22Rv1 (cell line): ENCODE data around the gene RAB30.

Source experiments
- CTCF ChIP-seq: fragments of 450-650 bp; IDR thresholded peaks from 2 replicates; pipeline ENCODE4 v1.5.1; 2017; ENCODE audit warnings: mild to moderate bottlenecking
- ZFX ChIP-seq: fragments of 450-650 bp; IDR thresholded peaks from 2 replicates; pipeline ENCODE4 v1.6.1; 2017; ENCODE audit warnings: antibody characterized with exemption, borderline replicate concordance

- TF ChIP-seq CTCF = no peak
- TF ChIP-seq ZFX = no peak
Observed at GRCh38 chr11:82936261-82936660, 135.4 kb downstream of the RAB30 start.
